Measurements from ENCODE around the gene STIMATE.

GRCh38 chr3:52851348-52851747, 46.0 kb downstream of the STIMATE start:
- TF ChIP-seq CTCF (IDR thresholded peaks at IDR 0.05 in 8 of 11, conservative IDR thresholded peaks at IDR 0.05 in 3 of 11) (peak in 8 of 11 experiments; percentile 34 to 59 (median 46)), POLR2A (IDR thresholded peaks at IDR 0.05) (no peak), POLR2AphosphoS5 (IDR thresholded peaks at IDR 0.05) (no peak)

All from spleen (tissue), 7 donors.